HG03103 (cell line): ENCODE measurements around the gene RRP1.

Experiments
- ATAC-seq: cut with Tn5 transposase; IDR thresholded peaks from one replicate; pipeline ENCODE4 v1.9.1; 2021; ENCODE audit warnings: low read depth; ENCODE audit not compliant: unreplicated experiment

RRP1 gene

GRCh38 chr21:43799301-43799840 is 10.0 kb downstream of the RRP1 start:
- ATAC-seq = no peak

- no peak for ATAC-seq
Observed at GRCh38 chr21:43800124-43800523, 10.7 kb downstream of the RRP1 start.

GRCh38 chr21:43800566-43800965 is 11.2 kb downstream of the RRP1 start:
- no peak for ATAC-seq

GRCh38 chr21:43801006-43801783 is 11.8 kb downstream of the RRP1 start:
- no peak for ATAC-seq

- no peak for ATAC-seq
Observed at GRCh38 chr21:43802713-43803313, 13.4 kb downstream of the RRP1 start.

GRCh38 chr21:43803558-43804300 is 14.4 kb downstream of the RRP1 start:
- no peak for ATAC-seq

GRCh38 chr21:43805275-43805800 is 16.0 kb downstream of the RRP1 start:
- peak; percentile 62 for ATAC-seq

GRCh38 chr21:43806017-43806710 is 16.8 kb downstream of the RRP1 start:
- peak; percentile 13 for ATAC-seq

- no peak for ATAC-seq
Observed at GRCh38 chr21:43808367-43808766, 19.0 kb downstream of the RRP1 start.

GRCh38 chr21:43808832-43809251 is 19.5 kb downstream of the RRP1 start:
- ATAC-seq = no peak

- no peak for ATAC-seq
Observed at GRCh38 chr21:43809346-43809799, 20.0 kb downstream of the RRP1 start.

- no peak for ATAC-seq
Observed at GRCh38 chr21:43809853-43810504, 20.6 kb downstream of the RRP1 start.

GRCh38 chr21:43810505-43811261 is 21.3 kb downstream of the RRP1 start:
- peak; percentile 59 for ATAC-seq

GRCh38 chr21:43811262-43812105 is 22.1 kb downstream of the RRP1 start:
- no peak for ATAC-seq

- ATAC-seq = no peak
Observed at GRCh38 chr21:43812139-43812821, 22.9 kb downstream of the RRP1 start.

GRCh38 chr21:43812957-43813655 is 23.7 kb downstream of the RRP1 start:
- no peak for ATAC-seq

GRCh38 chr21:43813656-43813980 is 24.2 kb downstream of the RRP1 start:
- no peak for ATAC-seq
